Activated CD4-positive, alpha-beta memory T cell treated with anti-CD3 and anti-CD28 coated beads, Interleukin-2, amount 10 ng/mL, durations not matched to agents 7 days and 5 days (primary cell): ENCODE measurements around the gene PRICKLE2. TPM values are rescaled to one million over a fixed set of nuclear protein-coding genes. Genes with fewer than 3 reads are reported as not detected.

Experiments used
- CTCF ChIA-PET: fragments of 350-600 bp; sonication (Branson Sonifier 250); formaldehyde crosslinking; loops from one replicate; lab custom pipeline; 2021; ENCODE audit warnings: antibody characterized with exemption, inconsistent platforms; lab: Charles Lee
- POLR2A ChIA-PET: fragments of 350-600 bp; sonication (Branson Sonifier 250); formaldehyde crosslinking; loops from one replicate; lab custom pipeline; 2021; ENCODE audit warnings: antibody characterized with exemption; lab: Charles Lee
- DNase-seq: peaks from one replicate; pipeline ENCODE4 v3.0.0-alpha.2; 2020
- H3K27ac Mint-ChIP-seq: one replicate; pipeline ENCODE4 v1.8.0; 2021; ENCODE audit warnings: mild to moderate bottlenecking, mixed read lengths
- H3K27me3 Mint-ChIP-seq: one replicate; pipeline ENCODE4 v1.8.0; 2021; ENCODE audit warnings: mixed read lengths
- H3K36me3 Mint-ChIP-seq: one replicate; pipeline ENCODE4 v1.8.0; 2021; ENCODE audit warnings: low read depth, mixed read lengths
- H3K4me1 Mint-ChIP-seq: one replicate; pipeline ENCODE4 v1.8.0; 2021; ENCODE audit warnings: mixed read lengths
- H3K4me3 Mint-ChIP-seq: one replicate; pipeline ENCODE4 v1.8.0; 2021; ENCODE audit warnings: mild to moderate bottlenecking, mixed read lengths
- H3K9me3 Mint-ChIP-seq: one replicate; pipeline ENCODE4 v1.8.0; 2021; ENCODE audit warnings: mixed read lengths
- total RNA-seq, 2 experiments: library from RNA; stranded (reverse); gene quantifications; one replicate each; pipeline ENCODE4 v1.2.3, GENCODE V29; 2021

PRICKLE2 gene
- total RNA-seq, 2 experiments from 2014 or later: not detected

DNA sequence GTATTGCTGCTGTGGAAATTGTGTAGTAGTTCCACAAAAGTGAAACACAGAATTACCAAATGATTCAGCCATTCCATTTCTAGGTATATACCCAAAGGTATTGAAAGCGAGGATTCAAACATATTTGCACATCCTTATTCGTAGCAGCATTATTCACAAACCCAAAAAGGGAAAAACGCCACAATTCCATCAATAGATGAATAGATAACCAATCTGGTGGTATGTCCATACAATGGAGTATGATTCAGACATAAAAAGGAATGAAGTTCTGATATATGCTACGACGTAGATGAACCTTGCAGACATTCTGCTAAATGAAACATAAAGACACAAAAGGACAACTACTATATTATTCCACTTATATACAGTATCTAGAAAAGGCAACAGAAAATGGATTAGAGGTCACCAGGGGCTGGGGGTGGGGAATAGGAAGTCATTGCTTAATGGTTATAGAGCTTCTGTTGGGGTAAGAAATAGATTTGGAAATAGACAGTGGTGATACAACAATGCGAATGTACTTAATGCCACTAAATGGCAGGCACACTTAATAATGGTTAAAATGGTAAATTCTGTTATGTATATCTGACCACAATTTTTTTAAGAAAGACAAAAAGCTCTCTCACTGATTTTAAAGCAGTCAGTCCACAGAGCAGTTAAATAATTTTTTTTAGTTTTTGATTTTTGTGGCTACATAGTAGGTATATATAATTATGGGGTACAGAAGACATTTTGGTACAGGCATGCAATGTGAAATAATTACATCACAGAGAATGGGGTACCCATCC lies 150.2 kb downstream of the PRICKLE2 start:
- no peak for DNase-seq
- Mint-ChIP-seq H3K4me1 (no peaks in the 10 kb centered on the region), H3K27me3 (peaks cover 11% of the 10 kb centered on the region), H3K36me3 (no peaks in the 10 kb centered on the region), H3K9me3 (no peaks in the 10 kb centered on the region), H3K27ac (no peak overlapping the region), H3K4me3 (no peak overlapping the region)
- CTCF ChIA-PET: no interaction called here
- POLR2A ChIA-PET: no interaction called here

DNA sequence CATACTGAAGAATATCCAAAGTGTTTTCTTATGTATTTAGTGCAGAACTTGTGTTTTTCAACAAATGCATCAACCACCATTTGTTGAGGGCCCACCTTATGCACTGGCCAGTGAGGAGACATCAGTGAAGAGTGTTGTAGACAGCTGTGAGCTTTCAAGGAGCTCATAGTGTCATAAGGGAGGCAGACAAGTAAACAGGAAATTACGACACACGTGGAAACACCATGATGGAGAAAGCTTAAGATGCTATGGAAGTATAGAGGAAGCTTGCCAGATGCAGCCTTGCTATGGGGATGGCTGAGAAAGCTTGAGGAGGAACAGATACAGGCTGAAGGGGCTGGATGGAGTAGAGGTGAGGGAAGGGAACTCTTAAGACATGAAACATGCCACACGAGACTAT lies 151.2 kb downstream of the PRICKLE2 start:
- H3K4me1 Mint-ChIP-seq: no peaks in the 10 kb centered on the region
- H3K27ac Mint-ChIP-seq: no peak overlapping the region
- no peak for DNase-seq
- ChIA-PET POLR2A (no interaction called here), CTCF (no interaction called here)
- H3K36me3 Mint-ChIP-seq: no peaks in the 10 kb centered on the region
- H3K27me3 Mint-ChIP-seq: peaks cover 18% of the 10 kb centered on the region
- no peak overlapping the region for H3K4me3 Mint-ChIP-seq
- no peaks in the 10 kb centered on the region for H3K9me3 Mint-ChIP-seq

DNA sequence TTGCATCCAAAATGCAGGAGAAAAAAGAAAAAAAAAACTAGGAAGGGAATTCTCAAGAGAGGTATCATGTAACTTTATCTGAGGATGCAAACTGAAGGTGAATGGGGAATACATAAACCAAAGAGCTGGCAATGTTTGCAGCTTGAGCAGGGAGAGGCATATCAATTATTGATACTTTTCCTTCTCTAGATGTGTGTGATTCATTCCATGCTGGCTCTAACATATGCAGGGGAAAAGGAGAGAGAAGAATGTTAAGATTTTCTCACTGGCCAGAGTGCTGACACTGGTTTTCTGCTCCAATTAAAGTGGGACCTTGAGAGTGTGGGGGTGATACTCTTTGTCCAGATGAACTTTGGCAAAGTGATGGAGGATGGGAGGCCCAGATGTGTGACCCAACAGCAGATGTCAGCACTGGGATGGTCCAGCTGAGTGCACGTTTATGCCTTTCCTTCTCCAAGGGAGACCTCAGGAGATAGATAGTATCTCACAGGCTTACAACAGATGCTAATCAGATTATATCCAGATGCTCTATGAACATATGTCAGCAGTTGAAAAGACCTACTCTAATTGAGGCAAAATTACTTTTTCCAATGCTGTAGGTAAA lies 152.0 kb downstream of the PRICKLE2 start:
- CTCF ChIA-PET: no interaction called here
- no peak for DNase-seq
- Mint-ChIP-seq H3K4me3 (no peak overlapping the region), H3K27me3 (peaks cover 24% of the 10 kb centered on the region), H3K4me1 (no peaks in the 10 kb centered on the region), H3K9me3 (no peaks in the 10 kb centered on the region), H3K27ac (no peak overlapping the region), H3K36me3 (no peaks in the 10 kb centered on the region)
- POLR2A ChIA-PET: no interaction called here

DNA sequence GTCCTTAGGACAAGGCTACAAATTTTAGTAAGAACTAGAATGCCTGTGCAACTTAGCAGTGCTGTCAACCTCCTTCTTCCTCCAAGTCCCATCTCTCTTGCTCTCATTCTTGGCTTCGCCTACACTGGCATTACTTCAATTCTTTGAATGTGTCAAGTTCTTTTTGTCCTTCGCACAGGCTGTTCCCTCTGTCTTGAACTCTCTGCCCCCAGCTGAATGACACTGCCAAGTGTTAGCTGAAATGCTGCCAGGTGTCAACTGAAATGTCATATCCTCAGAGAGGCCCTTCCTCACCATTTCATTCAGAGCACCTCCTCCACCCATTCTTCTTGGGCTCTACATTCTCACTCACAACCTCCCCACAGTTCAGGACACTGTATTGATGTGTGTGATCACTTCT lies 153.1 kb downstream of the PRICKLE2 start:
- Mint-ChIP-seq H3K36me3 (no peaks in the 10 kb centered on the region), H3K27me3 (peaks cover 25% of the 10 kb centered on the region), H3K4me1 (no peaks in the 10 kb centered on the region), H3K4me3 (no peak overlapping the region), H3K27ac (no peak overlapping the region), H3K9me3 (no peaks in the 10 kb centered on the region)
- DNase-seq: no peak
- CTCF ChIA-PET: no interaction called here
- POLR2A ChIA-PET: no interaction called here

DNA sequence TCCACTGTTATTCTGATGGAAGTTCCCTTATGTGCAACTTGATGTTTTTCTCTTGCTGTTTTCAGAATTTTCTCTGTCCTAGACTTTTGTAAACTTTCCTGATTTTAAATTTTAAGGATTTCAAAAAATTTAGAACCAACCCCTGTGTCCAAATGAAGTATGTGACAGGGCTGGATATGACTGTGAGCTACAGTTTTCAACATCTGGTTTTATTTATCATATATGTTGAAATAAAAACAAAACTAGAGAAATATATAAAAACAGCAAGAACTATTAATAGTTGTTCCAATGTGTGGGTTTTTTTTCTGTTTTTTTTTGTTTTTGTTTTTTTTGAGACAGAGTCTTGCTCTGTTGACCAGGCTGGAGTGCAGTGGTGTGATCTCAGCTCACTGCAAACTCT lies 154.6 kb downstream of the PRICKLE2 start:
- no peak for DNase-seq
- no peaks in the 10 kb centered on the region for H3K36me3 Mint-ChIP-seq

DNA sequence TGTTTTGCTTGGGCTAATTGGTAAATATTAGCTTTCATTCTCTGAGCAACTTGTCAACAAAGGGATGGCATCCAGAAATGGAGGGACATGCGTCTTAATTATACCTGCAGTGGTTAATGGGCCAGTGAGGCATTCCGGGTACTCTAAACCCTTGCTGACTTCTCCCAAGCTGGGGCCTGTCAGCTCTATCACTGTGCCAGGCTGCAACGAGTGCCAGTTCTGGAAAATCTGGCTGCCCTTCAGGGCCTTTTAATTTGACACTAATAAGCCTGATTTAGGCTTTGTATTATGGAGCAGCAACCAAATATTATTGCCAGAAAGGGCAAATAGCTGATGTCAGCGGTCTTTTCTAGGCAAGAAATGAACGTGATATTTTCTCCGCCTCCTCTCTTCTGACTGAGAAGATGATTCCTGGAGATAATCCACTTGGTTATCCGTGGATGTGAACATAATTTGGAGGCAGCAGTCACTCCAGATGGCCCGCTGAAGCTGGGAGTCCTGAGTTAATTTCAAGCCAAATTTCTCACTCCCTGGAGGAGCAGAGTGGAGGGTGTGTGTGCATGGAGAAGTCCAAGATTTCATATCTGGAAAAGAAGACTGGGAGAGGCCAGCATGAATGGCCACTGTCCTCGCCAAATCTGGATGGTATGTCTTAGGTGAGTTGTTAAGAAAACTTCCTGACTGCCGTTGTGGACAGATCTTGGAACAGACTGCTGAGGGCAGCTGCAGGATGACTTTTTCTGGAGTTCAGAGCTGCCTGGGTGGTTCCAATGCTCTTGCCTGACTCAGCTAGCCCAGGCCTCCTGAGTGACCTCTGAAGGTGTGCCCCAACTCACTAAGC lies 157.5 kb downstream of the PRICKLE2 start:
- DNase-seq: no peak
- ChIA-PET POLR2A (no interaction called here), CTCF (no interaction called here)
- H3K9me3 Mint-ChIP-seq: no peaks in the 10 kb centered on the region
- no peaks in the 10 kb centered on the region for H3K4me1 Mint-ChIP-seq
- H3K36me3 Mint-ChIP-seq: no peaks in the 10 kb centered on the region
- no peak overlapping the region for H3K27ac Mint-ChIP-seq
- peaks cover 28% of the 10 kb centered on the region for H3K27me3 Mint-ChIP-seq
- H3K4me3 Mint-ChIP-seq: no peak overlapping the region

More for the DNA sequence above, 154.6 kb downstream of the PRICKLE2 start:
- ChIA-PET CTCF (no interaction called here), POLR2A (no interaction called here)
- Mint-ChIP-seq H3K9me3 (no peaks in the 10 kb centered on the region), H3K27me3 (peaks cover 25% of the 10 kb centered on the region), H3K4me3 (no peak overlapping the region), H3K4me1 (no peaks in the 10 kb centered on the region), H3K27ac (no peak overlapping the region)

DNA sequence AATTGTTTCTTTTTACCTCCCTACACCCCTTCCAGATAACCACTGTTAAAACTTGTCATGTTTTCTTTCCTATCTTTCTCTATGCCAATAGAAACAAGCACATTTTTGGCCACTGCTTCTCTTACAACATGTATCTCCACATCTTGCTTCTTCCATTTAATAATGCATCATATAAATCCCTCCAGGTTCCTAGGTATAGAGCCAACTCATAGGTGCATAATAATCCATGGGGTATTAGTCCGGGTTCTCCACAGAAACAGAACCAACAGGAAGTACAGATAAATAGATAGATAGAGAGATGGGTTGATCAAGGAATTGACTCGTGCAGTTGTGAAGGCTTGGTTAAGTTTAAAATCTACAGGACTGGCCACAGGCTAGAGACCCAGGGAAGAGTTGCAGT lies 160.5 kb downstream of the PRICKLE2 start:
- no peaks in the 10 kb centered on the region for H3K36me3 Mint-ChIP-seq
- CTCF ChIA-PET: no interaction called here
- no peak for DNase-seq
- H3K27ac Mint-ChIP-seq: no peak overlapping the region
- H3K4me3 Mint-ChIP-seq: no peak overlapping the region
- H3K27me3 Mint-ChIP-seq: peaks cover 26% of the 10 kb centered on the region
- no peaks in the 10 kb centered on the region for H3K9me3 Mint-ChIP-seq
- no peaks in the 10 kb centered on the region for H3K4me1 Mint-ChIP-seq
- POLR2A ChIA-PET: no interaction called here

DNA sequence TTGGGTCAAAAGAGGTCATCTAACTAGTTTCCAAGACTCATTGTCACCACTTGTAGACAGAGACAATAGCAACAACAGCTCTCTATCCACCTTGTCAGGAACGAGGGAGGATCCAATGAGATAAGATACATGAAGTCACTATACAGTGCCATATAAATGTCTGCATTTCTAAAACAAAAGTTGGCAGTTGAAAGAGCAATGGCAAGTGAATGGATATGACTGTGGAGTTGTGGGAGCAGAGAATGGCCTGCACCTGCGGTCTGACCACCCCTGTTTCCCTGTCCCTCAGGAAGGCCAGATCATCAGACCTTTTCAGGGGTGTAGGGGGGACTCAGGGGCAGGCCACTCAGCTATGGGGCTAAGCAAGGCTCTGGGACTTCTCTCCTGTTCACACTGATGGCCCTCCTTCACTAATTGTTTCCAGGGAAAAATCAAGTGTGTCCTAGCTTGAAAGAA lies 161.3 kb downstream of the PRICKLE2 start:
- Mint-ChIP-seq H3K4me3 (no peak overlapping the region), H3K36me3 (no peaks in the 10 kb centered on the region), H3K27ac (no peak overlapping the region), H3K27me3 (peaks cover 20% of the 10 kb centered on the region), H3K4me1 (no peaks in the 10 kb centered on the region), H3K9me3 (no peaks in the 10 kb centered on the region)
- ChIA-PET CTCF (no interaction called here), POLR2A (no interaction called here)
- DNase-seq: no peak

DNA sequence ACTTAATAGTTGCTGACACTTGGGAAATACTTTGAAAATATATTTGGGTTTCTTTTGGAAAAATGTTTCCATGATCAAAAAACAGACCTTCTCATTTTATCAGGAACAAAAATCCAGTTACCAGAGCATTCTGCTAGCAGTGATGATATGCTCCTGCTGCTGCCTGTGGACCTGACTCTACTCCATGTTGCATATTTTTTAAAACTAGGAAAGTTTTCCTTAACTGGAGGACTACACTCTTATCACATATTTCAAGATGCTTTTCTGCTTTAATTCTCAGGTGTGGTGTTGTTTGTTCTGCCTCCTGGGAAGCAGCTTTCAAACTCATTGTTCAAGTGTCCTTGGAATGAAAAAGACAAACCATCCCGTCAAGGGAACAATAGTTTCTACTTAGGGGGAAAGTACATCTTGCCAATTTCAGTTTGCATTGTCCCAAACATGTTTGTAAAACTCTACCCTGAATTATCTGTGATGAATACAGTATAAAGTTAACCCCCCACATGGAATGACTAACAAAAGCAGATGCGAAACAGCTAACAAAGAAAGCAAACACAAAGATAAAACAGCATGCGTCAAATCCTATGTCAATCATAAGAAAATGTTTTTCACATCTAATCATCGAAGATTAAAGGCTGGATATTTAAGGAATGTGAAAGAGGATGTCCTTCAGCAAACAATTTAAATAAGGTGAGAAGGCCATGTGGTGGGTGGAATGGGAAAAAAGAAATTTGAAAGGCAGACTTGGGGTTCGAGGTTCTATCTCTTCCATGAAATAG lies 161.9 kb downstream of the PRICKLE2 start:
- H3K4me1 Mint-ChIP-seq: no peaks in the 10 kb centered on the region
- H3K4me3 Mint-ChIP-seq: no peak overlapping the region
- peaks cover 18% of the 10 kb centered on the region for H3K27me3 Mint-ChIP-seq
- H3K27ac Mint-ChIP-seq: no peak overlapping the region
- no peak for DNase-seq
- H3K9me3 Mint-ChIP-seq: no peaks in the 10 kb centered on the region
- no peaks in the 10 kb centered on the region for H3K36me3 Mint-ChIP-seq
- POLR2A ChIA-PET: no interaction called here
- CTCF ChIA-PET: no interaction called here

DNA sequence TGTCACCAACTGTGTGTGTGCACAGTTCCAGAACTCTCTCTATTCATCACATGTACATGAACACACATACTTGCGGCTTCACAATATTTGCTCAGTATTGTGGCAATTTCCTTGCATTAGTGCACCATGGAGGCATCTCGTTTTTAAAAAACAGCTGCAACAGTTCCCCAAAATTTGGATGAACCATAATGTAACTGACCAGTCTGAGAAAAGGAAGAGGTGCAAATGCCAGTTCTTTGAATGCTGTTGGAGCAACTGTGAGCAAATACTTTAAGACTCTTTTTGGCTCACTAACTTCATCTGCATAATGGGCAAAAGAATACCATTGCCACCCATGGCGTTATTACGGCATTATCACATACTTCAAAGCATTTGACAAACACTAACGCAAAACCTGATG lies 163.6 kb downstream of the PRICKLE2 start:
- Mint-ChIP-seq H3K9me3 (no peaks in the 10 kb centered on the region), H3K27me3 (peaks cover 18% of the 10 kb centered on the region), H3K27ac (no peak overlapping the region), H3K4me1 (no peaks in the 10 kb centered on the region), H3K4me3 (no peak overlapping the region), H3K36me3 (no peaks in the 10 kb centered on the region)
- no peak for DNase-seq
- ChIA-PET CTCF (no interaction called here), POLR2A (no interaction called here)

DNA sequence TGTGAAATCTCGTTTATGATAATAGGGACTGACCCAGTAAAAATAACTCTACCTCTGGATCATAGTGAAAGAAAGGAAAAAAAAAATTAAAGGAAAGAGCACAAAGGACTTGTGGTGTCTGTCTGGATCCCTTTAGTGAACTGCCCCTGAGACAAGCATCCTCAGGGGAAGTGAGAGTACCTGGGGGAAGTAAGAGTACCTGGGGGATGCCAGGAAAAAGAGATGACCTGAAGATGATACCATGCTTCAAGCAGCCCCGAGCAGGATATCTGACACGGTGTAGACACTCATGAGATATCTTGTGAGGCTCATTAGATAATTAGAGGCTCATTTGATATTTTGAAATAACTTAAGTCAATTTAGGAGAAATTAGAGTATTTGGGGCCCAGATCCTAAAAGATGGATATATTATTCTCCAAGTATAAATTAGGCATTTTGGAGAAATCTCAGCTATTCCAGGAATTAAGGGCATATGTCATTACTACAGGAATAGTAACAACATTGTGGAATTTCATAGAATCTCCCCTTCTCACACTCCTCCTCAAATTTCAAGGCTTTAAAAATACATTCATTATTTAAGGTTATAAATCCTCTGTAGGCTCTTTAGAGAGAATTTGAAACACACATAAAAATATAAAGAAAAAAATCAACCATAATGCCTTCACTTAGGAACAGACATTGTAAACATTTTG lies 165.6 kb downstream of the PRICKLE2 start:
- CTCF ChIA-PET: no interaction called here
- no peak overlapping the region for H3K4me3 Mint-ChIP-seq
- no peaks in the 10 kb centered on the region for H3K9me3 Mint-ChIP-seq
- no peaks in the 10 kb centered on the region for H3K4me1 Mint-ChIP-seq
- no peak for DNase-seq
- H3K27me3 Mint-ChIP-seq: peaks cover 19% of the 10 kb centered on the region
- H3K36me3 Mint-ChIP-seq: no peaks in the 10 kb centered on the region
- no peak overlapping the region for H3K27ac Mint-ChIP-seq
- POLR2A ChIA-PET: no interaction called here

DNA sequence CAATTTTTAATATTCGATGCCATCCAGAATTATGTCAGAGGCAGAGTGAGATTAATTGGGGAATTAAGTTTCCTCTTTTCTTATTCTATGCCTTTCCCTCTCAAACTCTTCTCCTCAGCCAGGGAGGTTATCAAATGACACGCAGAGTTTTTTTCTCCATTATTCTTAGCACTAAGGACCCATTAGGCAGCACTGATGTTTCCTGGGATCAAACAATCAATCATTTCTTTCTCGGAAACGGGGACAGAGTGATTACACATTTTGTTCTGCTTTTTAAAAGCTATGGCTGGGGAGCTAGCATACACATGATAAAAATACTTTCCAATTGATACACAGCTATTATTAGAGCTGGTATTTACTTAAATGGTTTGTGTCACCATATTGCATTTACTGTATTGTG lies 166.7 kb downstream of the PRICKLE2 start:
- ChIA-PET POLR2A (no interaction called here), CTCF (no interaction called here)
- Mint-ChIP-seq H3K4me1 (no peaks in the 10 kb centered on the region), H3K27ac (no peak overlapping the region), H3K36me3 (no peaks in the 10 kb centered on the region), H3K9me3 (no peaks in the 10 kb centered on the region), H3K27me3 (peaks cover 14% of the 10 kb centered on the region), H3K4me3 (no peak overlapping the region)
- DNase-seq: no peak
